ENCODE measurements around the gene ADCK2. TPM values are rescaled to one million over a fixed set of nuclear protein-coding genes. Genes with fewer than 3 reads are reported as not detected.

The ADCK2 gene
- total and polyA plus RNA-seq, 2 donors (not counting 3 experiments of a cell fraction or from before 2014, with no cell fraction given): 10.3 to 13.3 TPM

DNA sequence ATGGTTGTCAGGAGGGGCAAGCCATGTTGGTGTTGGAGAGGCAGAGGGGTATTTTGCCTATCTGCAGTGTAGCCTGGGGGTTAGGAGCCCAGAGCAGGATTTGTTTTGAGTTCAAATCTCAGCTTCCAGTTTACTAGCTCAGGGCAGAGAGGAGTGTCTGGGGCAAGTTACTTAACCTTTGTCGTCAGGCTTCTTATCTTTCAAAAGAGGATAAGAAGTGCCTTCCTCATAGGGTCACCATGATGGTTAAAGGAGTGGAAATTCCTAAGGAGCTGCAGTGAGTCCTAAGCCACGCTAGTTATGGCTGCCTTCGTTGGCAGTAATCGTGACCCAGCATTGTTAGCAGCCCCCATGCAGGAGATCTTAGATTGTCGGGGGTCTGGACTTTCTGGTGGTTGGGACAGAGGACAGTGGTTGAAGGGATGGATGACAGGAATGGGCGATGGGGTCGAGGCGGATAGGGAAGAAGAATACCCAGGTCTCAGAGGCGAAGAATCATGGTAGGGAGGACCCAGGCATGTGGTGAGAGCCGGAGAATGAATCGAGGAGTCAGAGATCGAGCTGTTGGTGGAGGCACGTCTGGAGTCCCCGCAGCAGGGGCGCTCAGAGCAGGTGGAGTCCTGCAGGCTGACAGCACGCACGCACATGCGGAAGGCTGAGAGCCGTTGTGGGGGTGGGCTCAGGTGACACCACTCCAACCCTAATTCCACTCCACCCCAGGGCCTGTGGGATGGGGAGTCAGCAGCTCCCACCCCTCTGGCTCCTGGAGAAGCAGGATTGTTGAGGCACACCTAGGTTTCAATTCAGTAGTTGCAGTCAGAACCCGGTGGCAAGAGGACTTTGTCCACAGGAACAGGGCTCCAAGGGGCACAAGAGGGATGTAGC lies 11.6 kb downstream of the ADCK2 start:
- no peak for DNase-seq (ENCODE audit: low read depth, low spot score)
- TF ChIP-seq POLR2A (IDR thresholded peaks at IDR 0.05; ENCODE audit: low read depth, low read length) (no peak), JUN (IDR thresholded peaks at IDR 0.05; ENCODE audit: borderline replicate concordance, insufficient read depth, insufficient read length, low read depth) (no peak), MAX (IDR thresholded peaks at IDR 0.05; ENCODE audit: insufficient read depth, insufficient read length) (no peak), MYC (IDR thresholded peaks at IDR 0.05; ENCODE audit: low read depth, low read length) (no peak), POLR2AphosphoS5 (IDR thresholded peaks at IDR 0.05; ENCODE audit: insufficient read depth, low read depth, low read length) (no peak), GATA2 (IDR thresholded peaks at IDR 0.05; ENCODE audit: insufficient read depth, insufficient read length, low read depth, low read length) (no peak), FOS (IDR thresholded peaks at IDR 0.05; ENCODE audit: borderline replicate concordance, insufficient read depth, low read length) (no peak), EZH2 (IDR thresholded peaks at IDR 0.05; ENCODE audit: borderline replicate concordance, low read depth, low read length, severe bottlenecking) (no peak)
- TF ChIP-seq, protein P1, sequence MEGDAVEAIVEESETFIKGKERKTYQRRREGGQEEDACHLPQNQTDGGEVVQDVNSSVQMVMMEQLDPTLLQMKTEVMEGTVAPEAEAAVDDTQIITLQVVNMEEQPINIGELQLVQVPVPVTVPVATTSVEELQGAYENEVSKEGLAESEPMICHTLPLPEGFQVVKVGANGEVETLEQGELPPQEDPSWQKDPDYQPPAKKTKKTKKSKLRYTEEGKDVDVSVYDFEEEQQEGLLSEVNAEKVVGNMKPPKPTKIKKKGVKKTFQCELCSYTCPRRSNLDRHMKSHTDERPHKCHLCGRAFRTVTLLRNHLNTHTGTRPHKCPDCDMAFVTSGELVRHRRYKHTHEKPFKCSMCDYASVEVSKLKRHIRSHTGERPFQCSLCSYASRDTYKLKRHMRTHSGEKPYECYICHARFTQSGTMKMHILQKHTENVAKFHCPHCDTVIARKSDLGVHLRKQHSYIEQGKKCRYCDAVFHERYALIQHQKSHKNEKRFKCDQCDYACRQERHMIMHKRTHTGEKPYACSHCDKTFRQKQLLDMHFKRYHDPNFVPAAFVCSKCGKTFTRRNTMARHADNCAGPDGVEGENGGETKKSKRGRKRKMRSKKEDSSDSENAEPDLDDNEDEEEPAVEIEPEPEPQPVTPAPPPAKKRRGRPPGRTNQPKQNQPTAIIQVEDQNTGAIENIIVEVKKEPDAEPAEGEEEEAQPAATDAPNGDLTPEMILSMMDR (IDR thresholded peaks at IDR 0.05; ENCODE audit: extremely low read depth in 1 of 2, insufficient read depth in 1 of 2, low read depth in 1 of 2, low read length in 2 of 2): no peak
- no peak overlapping the region for H3K27ac ChIP-seq (ENCODE audit: insufficient read depth, low read depth, low read length)
- H3K27me3 ChIP-seq (ENCODE audit: control insufficient read depth in 2 of 2, insufficient read depth in 2 of 2, low read length in 2 of 2): no peaks in the 10 kb centered on the region
- H3K4me3 ChIP-seq (replicated peaks in 1 of 3; ENCODE audit: insufficient read depth in 1 of 3, low read depth in 1 of 3, low read length in 3 of 3): no peak overlapping the region
- H3K9me1 ChIP-seq (replicated peaks; ENCODE audit: control insufficient read depth, extremely low read depth, insufficient read depth, low read length): no peaks in the 10 kb centered on the region
- intact Hi-C loops (cut with micrococcal nuclease) (no loop called here), dilution Hi-C loops (cut with MboI; ENCODE audit: extremely low pct_ligation_motif_present, low sequenced_read_pairs) (no loop called here)
- BruUV-seq (replicated peaks): no TSS peak
- no peak overlapping the region for H2AFZ ChIP-seq (ENCODE audit: low read depth, low read length)
- H3K4me2 ChIP-seq (ENCODE audit: insufficient read depth, low read length): no peak overlapping the region
- CTCF ChIA-PET: no interaction called here
- H3K9ac ChIP-seq (replicated peaks; ENCODE audit: extremely low read depth, insufficient read depth, low read length): no peak overlapping the region
- H3K79me2 ChIP-seq (ENCODE audit: control insufficient read depth, insufficient read depth, low read length): no peaks in the 10 kb centered on the region
- FAIRE-seq: no peak
- H4K20me1 ChIP-seq (replicated peaks; ENCODE audit: control insufficient read depth, extremely low read depth, insufficient read depth, low read length): no peaks in the 10 kb centered on the region
- no peaks in the 10 kb centered on the region for H3K4me1 ChIP-seq (ENCODE audit: control insufficient read depth, extremely low read depth, insufficient read depth, low read length)
- POLR2A ChIA-PET: no interaction called here
- no peaks in the 10 kb centered on the region for H3K9me3 ChIP-seq (replicated peaks; ENCODE audit: control insufficient read depth, insufficient read depth, low read length)
- peaks cover 0 to 5% of the 10 kb centered on the region in 2 experiments for H3K36me3 ChIP-seq (ENCODE audit: control insufficient read depth in 2 of 2, extremely low read depth in 1 of 2, insufficient read depth in 2 of 2, low read length in 2 of 2)
